Measurements from ENCODE around the gene C1orf74. TPM values are rescaled to one million over a fixed set of nuclear protein-coding genes. Genes with fewer than 3 reads are reported as not detected.

The C1orf74 gene
- total RNA-seq, 2 donors from 2014 or later: 3.1 to 5.4 TPM

- no peaks in the 10 kb centered on the region for H3K36me3 ChIP-seq (ENCODE audit: control insufficient read depth, insufficient read depth, low read length)
- H3K27me3 ChIP-seq (ENCODE audit: control insufficient read depth, insufficient read depth, low read length, poor library complexity, severe bottlenecking): peaks cover 24% of the 10 kb centered on the region
- no peak overlapping the region for H3K4me3 ChIP-seq (ENCODE audit: low read length)
- H3K27ac ChIP-seq (ENCODE audit: low read depth, low read length): no peak overlapping the region
- Mint-ChIP-seq H3K4me1 (peaks cover 2% of the 10 kb centered on the region), H3K27me3 (ENCODE audit: insufficient read depth) (peaks cover 30% of the 10 kb centered on the region), H3K9me3 (no peaks in the 10 kb centered on the region), H3K4me3 (no peak overlapping the region), H3K36me3 (ENCODE audit: low read depth) (no peaks in the 10 kb centered on the region), H3K27ac (no peak overlapping the region)
- H3K9me3 ChIP-seq (ENCODE audit: control insufficient read depth, low read length): no peaks in the 10 kb centered on the region
- DNase-seq: no peak
- TF ChIP-seq CTCF (conservative IDR thresholded peaks at IDR 0.05): no peak
- H3K9ac ChIP-seq (ENCODE audit: extremely low read depth, low read length, poor library complexity, severe bottlenecking): no peak overlapping the region
- WGBS, 2 experiments (ENCODE audit: insufficient coverage in 1 of 2, insufficient read length in 1 of 2): 88 to 89% methylated on average over 2 to 3 of the region's 3 CpGs
- no peaks in the 10 kb centered on the region for H3K4me1 ChIP-seq (ENCODE audit: control insufficient read depth, insufficient read depth, low read length)
Measured at GRCh38 chr1:209741193-209741592, 43.2 kb downstream of the C1orf74 start.

- no peak overlapping the region for H3K27ac ChIP-seq (ENCODE audit: low read depth, low read length)
- peaks cover 38% of the 10 kb centered on the region for H3K27me3 ChIP-seq (ENCODE audit: control insufficient read depth, insufficient read depth, low read length, poor library complexity, severe bottlenecking)
- Mint-ChIP-seq H3K4me3 (no peak overlapping the region), H3K9me3 (no peaks in the 10 kb centered on the region), H3K27me3 (ENCODE audit: insufficient read depth) (peaks cover 34% of the 10 kb centered on the region), H3K4me1 (no peaks in the 10 kb centered on the region), H3K27ac (no peak overlapping the region), H3K36me3 (ENCODE audit: low read depth) (no peaks in the 10 kb centered on the region)
- no peak overlapping the region for H3K9ac ChIP-seq (ENCODE audit: extremely low read depth, low read length, poor library complexity, severe bottlenecking)
- no peaks in the 10 kb centered on the region for H3K9me3 ChIP-seq (ENCODE audit: control insufficient read depth, low read length)
- TF ChIP-seq CTCF (conservative IDR thresholded peaks at IDR 0.05): no peak
- 75 to 83% methylated on average over 1 of the region's 1 CpG for WGBS, 2 experiments (ENCODE audit: insufficient coverage in 1 of 2, insufficient read length in 1 of 2)
- no peaks in the 10 kb centered on the region for H3K36me3 ChIP-seq (ENCODE audit: control insufficient read depth, insufficient read depth, low read length)
- no peak overlapping the region for H3K4me3 ChIP-seq (ENCODE audit: low read length)
- H3K4me1 ChIP-seq (ENCODE audit: control insufficient read depth, insufficient read depth, low read length): no peaks in the 10 kb centered on the region
- DNase-seq: no peak
Measured at GRCh38 chr1:209738270-209738669, 46.1 kb downstream of the C1orf74 start.

DNA sequence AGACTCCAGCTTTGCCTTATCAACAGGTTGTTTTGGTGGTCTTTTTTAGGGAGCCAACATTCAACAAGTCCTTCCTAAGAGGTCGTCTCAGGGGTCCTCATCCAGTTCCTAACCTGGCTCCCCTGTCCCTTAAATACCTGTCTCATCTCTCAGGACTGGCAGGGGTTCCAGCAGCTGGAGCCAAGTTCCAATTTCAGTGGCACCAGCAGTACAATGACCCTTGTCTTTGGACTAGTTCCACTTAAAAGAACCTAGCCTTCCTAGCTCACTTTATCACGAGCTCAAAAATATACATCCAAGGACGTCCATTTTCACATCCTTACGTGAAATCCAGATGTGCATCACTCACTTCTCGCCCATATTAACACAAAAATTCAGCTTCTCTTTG lies 47.2 kb downstream of the C1orf74 start:
- TF ChIP-seq CTCF (conservative IDR thresholded peaks at IDR 0.05): no peak
- H3K36me3 ChIP-seq (ENCODE audit: control insufficient read depth, insufficient read depth, low read length): no peaks in the 10 kb centered on the region
- H3K4me3 Mint-ChIP-seq: no peak overlapping the region
- WGBS, 2 experiments (ENCODE audit: insufficient coverage in 1 of 2, insufficient read length in 1 of 2): 72 to 100% methylated on average over 1 to 5 of the region's 5 CpGs
- H3K36me3 Mint-ChIP-seq (ENCODE audit: low read depth): no peaks in the 10 kb centered on the region
- no peak overlapping the region for H3K27ac ChIP-seq (ENCODE audit: low read depth, low read length)
- no peak overlapping the region for H3K4me3 ChIP-seq (ENCODE audit: low read length)
- H3K9me3 ChIP-seq (ENCODE audit: control insufficient read depth, low read length): no peaks in the 10 kb centered on the region
- H3K27ac Mint-ChIP-seq: no peak overlapping the region
- H3K9me3 Mint-ChIP-seq: no peaks in the 10 kb centered on the region
- peaks cover 28% of the 10 kb centered on the region for H3K27me3 Mint-ChIP-seq (ENCODE audit: insufficient read depth)
- peaks cover 40% of the 10 kb centered on the region for H3K27me3 ChIP-seq (ENCODE audit: control insufficient read depth, insufficient read depth, low read length, poor library complexity, severe bottlenecking)
- no peak overlapping the region for H3K9ac ChIP-seq (ENCODE audit: extremely low read depth, low read length, poor library complexity, severe bottlenecking)
- DNase-seq: no peak
- no peaks in the 10 kb centered on the region for H3K4me1 Mint-ChIP-seq
- no peaks in the 10 kb centered on the region for H3K4me1 ChIP-seq (ENCODE audit: control insufficient read depth, insufficient read depth, low read length)
